GM12873 (cell line): ENCODE measurements around the gene TMEM176B.

Experiments
- TF ChIP-seq, protein P1 (sequence below): IDR thresholded peaks from 2 replicates; pipeline ENCODE4 v1.5.1; 2012; ENCODE audit warnings: low read depth, mild to moderate bottlenecking, moderate library complexity, low read length, control low read depth; ENCODE audit not compliant: insufficient read depth; ENCODE audit errors: missing control alignments

The TMEM176B gene

GRCh38 chr7:150845421-150845861 is 45.3 kb upstream of the TMEM176B start:
- TF ChIP-seq, protein P1, sequence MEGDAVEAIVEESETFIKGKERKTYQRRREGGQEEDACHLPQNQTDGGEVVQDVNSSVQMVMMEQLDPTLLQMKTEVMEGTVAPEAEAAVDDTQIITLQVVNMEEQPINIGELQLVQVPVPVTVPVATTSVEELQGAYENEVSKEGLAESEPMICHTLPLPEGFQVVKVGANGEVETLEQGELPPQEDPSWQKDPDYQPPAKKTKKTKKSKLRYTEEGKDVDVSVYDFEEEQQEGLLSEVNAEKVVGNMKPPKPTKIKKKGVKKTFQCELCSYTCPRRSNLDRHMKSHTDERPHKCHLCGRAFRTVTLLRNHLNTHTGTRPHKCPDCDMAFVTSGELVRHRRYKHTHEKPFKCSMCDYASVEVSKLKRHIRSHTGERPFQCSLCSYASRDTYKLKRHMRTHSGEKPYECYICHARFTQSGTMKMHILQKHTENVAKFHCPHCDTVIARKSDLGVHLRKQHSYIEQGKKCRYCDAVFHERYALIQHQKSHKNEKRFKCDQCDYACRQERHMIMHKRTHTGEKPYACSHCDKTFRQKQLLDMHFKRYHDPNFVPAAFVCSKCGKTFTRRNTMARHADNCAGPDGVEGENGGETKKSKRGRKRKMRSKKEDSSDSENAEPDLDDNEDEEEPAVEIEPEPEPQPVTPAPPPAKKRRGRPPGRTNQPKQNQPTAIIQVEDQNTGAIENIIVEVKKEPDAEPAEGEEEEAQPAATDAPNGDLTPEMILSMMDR, result no peak

DNA sequence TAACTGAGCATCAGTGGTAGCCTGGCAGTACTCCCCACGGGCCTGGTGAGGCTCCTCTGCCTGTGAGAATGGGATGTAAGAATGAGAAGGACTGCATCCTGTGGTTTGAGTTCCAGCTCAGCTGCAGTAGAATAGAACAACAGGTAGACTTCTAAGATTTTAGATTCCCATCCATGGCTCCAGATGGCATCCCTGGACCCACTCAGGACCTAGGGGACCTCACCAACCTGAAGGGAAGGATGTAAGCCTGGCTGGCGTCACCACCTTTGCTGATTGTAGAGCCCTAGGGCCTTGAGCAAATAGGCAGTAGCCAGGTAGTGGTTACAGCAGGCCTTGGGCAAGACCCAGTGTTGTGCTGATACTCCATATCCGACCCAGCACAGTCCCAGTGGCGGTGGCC is 42.6 kb upstream of the TMEM176B start:
- TF ChIP-seq, protein P1, result no peak

DNA sequence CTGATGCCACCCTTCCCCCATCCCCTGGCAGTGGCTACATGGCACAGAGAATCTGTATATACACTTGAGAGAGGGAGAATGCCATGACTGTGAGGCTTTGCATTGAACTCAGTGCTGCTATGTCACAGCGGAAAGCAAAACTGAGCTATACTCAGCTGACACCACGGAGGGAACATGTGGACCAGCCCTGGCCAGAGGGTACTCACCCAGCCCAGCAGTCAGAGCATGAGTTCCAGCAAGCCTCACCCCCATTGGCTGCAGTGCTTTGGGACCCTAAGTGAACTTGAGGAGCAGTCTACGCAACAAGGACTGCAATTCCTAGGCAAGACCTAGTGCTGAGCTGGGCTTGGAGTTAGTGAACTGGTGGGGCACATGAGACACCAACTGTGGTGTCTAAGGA is 41.9 kb upstream of the TMEM176B start:
- TF ChIP-seq, protein P1, result no peak

DNA sequence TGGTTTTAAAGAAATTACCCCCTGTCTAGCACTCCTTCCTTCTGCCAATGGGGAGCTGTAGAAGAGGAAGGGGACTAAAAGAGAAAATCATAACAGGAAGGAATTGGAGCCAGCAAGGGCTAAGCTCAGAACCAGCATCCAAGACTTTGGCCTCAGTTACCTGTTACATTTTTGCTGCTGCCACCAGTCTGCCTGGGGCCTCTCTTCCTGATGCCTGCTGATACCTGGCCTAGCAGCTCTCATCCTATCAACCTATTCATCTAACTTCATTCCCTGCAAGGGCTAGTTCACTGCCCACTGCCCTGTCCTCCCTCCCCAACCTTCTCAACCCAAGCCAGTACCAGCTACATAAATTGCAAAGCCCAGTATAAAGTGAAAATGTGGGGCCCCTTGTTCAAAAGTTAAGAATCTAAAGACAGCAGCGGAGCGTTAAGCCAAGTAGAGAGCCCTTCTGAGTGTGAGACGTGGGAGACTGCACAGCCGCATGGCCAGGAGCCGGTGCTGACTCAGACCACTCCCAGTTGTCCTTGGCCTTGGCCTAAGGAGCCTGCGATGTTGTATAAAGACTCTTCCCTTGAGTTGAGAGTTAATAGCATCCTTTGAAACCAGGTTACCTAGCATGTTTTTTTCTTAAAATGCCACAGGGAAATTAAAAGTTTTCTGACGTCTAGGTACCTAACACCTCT is 38.9 kb upstream of the TMEM176B start:
- TF ChIP-seq, protein P1, result no peak

DNA sequence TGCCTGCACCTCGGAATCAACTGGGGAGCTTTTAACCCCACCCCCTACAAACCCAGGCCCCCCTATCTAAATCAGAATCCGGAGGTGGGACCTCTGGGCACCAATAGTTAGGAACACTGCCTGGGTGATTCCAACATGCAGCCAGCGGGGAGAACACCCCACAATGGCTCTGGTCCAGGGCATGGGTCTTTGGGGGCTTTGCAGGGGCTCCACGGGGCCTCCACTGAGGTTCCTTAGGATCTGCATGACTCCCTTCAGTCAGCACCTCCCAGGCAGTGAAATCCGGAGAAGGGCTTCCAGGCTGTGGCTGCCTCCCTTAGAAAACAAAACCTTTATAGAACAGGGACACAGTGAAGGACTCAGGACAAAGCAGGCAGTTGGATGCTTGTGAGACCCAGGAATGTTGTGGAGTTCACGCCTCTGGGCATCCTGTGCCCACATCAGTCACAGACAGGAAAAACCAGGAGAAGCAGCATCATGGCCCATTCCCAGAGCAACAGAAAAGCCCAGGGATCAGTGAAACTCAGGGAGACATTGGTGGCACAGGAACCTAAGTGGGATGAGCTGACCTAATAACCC is 35.6 kb upstream of the TMEM176B start:
- TF ChIP-seq, protein P1, result no peak

- TF ChIP-seq, protein P1, result no peak
Measured at GRCh38 chr7:150835019-150835418, 34.9 kb upstream of the TMEM176B start.

DNA sequence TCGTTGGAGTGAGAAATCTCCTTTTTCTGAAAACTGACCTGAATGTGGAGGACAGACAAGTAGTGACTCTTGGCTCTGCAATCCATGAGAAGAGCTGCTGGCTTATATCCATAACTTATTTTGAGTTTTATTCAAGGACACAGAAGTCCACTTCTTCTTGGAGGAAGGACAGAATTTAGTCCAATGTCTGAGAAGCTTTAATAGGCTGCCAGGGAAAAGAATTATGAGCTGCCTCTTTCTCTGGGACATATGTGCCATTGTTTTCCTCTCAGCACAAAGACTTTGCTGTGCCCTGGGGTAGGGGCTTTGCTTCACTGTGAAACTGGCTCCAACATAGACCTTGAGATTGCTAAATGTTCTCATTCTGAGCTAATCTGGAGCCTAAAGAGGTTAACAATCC is 31.7 kb upstream of the TMEM176B start:
- TF ChIP-seq, protein P1, result no peak
